OCI-LY3 (cell line): ENCODE data around the gene ZNF764.

ENCODE experiments used
- EZH2phosphoT487 ChIP-seq: fragments of 200-600 bp; shearing (Covaris generic); IDR thresholded peaks from 2 replicates; pipeline ENCODE4 v1.6.1; 2018; ENCODE audit warnings: antibody characterized with exemption, mixed run types, low read depth
- TF ChIP-seq, protein P1 (sequence below): fragments of 200-600, 300-600 bp; sonication (generic); IDR thresholded peaks from 2 replicates; pipeline ENCODE4 v1.5.1; 2014; ENCODE audit warnings: antibody characterized with exemption, low read length, low read depth

DNA sequence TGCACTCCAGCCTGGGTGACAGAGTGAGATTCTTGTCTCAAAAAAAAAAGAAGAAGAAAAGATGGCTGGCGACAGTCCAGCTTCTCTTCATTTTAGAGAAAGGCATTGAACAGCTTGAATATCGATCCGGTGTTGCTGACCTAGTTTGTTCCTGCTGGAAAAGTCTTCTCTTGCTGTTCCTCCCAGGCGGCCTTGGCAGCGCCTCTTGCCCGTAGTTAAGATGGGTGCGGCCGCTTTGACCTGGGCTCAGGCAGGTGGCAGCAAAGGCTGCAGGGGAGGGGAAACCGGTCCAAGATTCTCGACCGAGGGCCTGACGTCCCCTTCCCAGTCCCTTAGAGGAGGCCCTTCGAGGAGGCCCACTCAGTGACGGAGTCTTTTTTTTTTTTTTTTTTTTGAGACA is 3.8 kb upstream of the ZNF764 start:
- TF ChIP-seq, protein P1, sequence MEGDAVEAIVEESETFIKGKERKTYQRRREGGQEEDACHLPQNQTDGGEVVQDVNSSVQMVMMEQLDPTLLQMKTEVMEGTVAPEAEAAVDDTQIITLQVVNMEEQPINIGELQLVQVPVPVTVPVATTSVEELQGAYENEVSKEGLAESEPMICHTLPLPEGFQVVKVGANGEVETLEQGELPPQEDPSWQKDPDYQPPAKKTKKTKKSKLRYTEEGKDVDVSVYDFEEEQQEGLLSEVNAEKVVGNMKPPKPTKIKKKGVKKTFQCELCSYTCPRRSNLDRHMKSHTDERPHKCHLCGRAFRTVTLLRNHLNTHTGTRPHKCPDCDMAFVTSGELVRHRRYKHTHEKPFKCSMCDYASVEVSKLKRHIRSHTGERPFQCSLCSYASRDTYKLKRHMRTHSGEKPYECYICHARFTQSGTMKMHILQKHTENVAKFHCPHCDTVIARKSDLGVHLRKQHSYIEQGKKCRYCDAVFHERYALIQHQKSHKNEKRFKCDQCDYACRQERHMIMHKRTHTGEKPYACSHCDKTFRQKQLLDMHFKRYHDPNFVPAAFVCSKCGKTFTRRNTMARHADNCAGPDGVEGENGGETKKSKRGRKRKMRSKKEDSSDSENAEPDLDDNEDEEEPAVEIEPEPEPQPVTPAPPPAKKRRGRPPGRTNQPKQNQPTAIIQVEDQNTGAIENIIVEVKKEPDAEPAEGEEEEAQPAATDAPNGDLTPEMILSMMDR: no peak
- no peak for TF ChIP-seq EZH2phosphoT487
